ENCODE data around the gene SIPA1. TPM values are rescaled to one million over a fixed set of nuclear protein-coding genes. Genes with fewer than 3 reads are reported as not detected.

The SIPA1 gene
- total RNA-seq, 2 experiments from 2014 or later, result 172 to 180 TPM

DNA sequence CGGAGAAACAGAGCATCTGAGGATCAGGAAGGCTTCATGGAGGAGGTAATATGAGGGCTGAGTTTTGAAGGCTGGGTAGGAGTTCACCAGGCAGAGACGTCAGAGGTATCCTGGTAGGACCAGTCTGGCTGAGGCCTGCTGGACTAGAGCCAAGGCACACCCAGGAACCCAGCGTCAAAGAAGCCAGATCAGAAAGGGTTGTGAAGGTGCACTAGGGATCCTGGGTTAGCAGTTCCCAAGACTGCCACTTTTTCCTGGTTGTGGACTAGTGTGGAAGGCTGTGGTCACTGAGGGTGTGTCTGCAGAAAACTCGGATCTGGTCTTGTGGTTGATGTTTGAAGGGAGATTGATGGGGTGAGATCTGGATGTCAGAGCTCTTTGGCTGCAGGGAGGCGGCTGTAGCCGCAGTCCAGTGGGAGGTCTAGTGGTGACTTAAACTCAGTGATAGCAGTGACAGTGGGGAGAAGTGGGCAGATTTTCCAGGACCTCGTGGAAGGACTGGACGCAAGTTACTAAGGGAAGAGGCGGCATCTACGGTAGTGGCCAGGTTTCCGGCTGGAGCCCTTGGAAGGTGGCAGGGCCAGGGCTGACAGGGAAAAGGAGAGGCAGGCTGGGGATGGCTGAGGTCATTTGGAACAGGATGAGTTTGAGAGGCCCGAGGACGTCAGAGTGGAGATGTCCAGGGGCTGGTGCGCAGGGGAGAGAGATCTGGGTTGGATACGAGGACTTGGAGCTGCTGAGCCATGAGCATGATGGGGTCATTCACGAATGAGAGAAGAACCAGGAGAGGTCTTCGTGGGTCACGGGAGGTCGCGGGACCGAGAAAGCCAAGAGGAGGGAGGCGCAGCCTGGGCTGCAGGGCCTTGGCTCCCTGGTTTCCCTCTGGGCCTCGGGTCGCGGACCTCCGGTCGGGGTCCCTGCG is 13.9 kb downstream of the SIPA1 start:
- DNase-seq (no peak), ATAC-seq (no peak)
- CTCF ChIA-PET, result interaction anchor here (1.6 to 2.6 kb wide), 4 partner anchors 12 to 58 kb away, joined by 8 to 11 read pairs (median 10); partner anchors contain the start of gene RELA
- Mint-ChIP-seq H3K4me1 (ENCODE audit: low read depth) (peaks cover 43% of the 10 kb centered on the region), H3K36me3 (ENCODE audit: low read depth) (peaks cover 24% of the 10 kb centered on the region), H3K27ac (peak overlapping the region; percentile 57), H3K27me3 (no peaks in the 10 kb centered on the region), H3K4me3 (peak overlapping the region; percentile 80), H3K9me3 (no peaks in the 10 kb centered on the region)
- intact Hi-C loops (cut with micrococcal nuclease), result no loop called here
- TF ChIP-seq, protein P1, sequence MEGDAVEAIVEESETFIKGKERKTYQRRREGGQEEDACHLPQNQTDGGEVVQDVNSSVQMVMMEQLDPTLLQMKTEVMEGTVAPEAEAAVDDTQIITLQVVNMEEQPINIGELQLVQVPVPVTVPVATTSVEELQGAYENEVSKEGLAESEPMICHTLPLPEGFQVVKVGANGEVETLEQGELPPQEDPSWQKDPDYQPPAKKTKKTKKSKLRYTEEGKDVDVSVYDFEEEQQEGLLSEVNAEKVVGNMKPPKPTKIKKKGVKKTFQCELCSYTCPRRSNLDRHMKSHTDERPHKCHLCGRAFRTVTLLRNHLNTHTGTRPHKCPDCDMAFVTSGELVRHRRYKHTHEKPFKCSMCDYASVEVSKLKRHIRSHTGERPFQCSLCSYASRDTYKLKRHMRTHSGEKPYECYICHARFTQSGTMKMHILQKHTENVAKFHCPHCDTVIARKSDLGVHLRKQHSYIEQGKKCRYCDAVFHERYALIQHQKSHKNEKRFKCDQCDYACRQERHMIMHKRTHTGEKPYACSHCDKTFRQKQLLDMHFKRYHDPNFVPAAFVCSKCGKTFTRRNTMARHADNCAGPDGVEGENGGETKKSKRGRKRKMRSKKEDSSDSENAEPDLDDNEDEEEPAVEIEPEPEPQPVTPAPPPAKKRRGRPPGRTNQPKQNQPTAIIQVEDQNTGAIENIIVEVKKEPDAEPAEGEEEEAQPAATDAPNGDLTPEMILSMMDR (IDR thresholded peaks at IDR 0.05), result no peak
- POLR2A ChIA-PET, result interaction anchor here (0.6 to 23.0 kb wide), 6 partner anchors 7 to 228 kb away, joined by 3 to 320 read pairs (median 4); partner anchors contain the start of genes RELA, SIPA1 and ZNRD2

DNA sequence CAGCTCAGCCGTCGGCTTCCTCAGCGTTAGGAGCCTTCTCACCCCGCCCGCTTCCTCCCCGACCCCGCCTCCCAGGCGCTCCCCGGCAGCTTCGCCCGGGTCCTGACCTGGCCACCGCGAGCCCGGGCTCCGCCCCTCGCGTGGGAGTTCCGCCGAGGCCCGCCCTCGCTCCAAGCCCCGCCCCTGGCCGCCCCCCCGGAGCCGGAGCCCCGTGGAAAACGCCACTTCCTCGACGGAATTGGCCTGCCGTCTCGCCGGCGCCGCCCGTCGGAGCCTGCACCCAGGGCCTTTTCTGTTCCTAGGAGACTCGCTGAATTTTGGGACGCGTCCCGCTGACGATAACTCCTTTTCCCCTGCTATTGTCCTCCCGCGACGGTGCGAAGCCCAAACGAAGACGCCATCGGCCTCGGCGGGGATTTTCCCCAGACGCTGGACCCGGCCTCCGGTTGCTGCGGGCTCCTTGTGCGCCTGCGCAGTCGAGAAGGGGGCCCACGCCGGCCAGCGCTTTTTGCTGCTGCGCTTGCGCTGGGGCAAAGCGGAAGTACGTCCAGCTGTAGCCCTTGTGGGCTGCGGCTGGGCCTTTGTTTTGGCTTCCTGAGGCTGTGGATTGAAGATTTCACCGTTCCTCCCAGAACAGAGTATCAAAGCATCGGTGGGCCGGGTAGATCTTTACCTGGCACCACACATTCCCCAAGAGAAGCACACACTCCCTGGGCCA is 14.8 kb downstream of the SIPA1 start:
- no peaks in the 10 kb centered on the region for H3K9me3 Mint-ChIP-seq
- peaks cover 50% of the 10 kb centered on the region for H3K4me1 Mint-ChIP-seq (ENCODE audit: low read depth)
- CTCF ChIA-PET, result interaction anchor here (0.8 to 2.6 kb wide), 8 partner anchors 9 to 65 kb away, joined by 3 to 11 read pairs (median 7); partner anchors contain the start of genes RELA and SIPA1
- TF ChIP-seq, protein P1 (IDR thresholded peaks at IDR 0.05), result no peak
- intact Hi-C loops (cut with micrococcal nuclease), result no loop called here
- peaks cover 31% of the 10 kb centered on the region for H3K36me3 Mint-ChIP-seq (ENCODE audit: low read depth)
- no peaks in the 10 kb centered on the region for H3K27me3 Mint-ChIP-seq
- peak overlapping the region; percentile 93 for H3K27ac Mint-ChIP-seq
- H3K4me3 Mint-ChIP-seq, result peak overlapping the region; percentile 80
- DNase-seq, result peak; percentile 97
- POLR2A ChIA-PET, result interaction anchor here (0.6 to 23.0 kb wide), 8 partner anchors 6 to 228 kb away, joined by 3 to 320 read pairs (median 4); partner anchors contain the start of genes RELA, SIPA1 and ZNRD2
- ATAC-seq, result peak; percentile 90

DNA sequence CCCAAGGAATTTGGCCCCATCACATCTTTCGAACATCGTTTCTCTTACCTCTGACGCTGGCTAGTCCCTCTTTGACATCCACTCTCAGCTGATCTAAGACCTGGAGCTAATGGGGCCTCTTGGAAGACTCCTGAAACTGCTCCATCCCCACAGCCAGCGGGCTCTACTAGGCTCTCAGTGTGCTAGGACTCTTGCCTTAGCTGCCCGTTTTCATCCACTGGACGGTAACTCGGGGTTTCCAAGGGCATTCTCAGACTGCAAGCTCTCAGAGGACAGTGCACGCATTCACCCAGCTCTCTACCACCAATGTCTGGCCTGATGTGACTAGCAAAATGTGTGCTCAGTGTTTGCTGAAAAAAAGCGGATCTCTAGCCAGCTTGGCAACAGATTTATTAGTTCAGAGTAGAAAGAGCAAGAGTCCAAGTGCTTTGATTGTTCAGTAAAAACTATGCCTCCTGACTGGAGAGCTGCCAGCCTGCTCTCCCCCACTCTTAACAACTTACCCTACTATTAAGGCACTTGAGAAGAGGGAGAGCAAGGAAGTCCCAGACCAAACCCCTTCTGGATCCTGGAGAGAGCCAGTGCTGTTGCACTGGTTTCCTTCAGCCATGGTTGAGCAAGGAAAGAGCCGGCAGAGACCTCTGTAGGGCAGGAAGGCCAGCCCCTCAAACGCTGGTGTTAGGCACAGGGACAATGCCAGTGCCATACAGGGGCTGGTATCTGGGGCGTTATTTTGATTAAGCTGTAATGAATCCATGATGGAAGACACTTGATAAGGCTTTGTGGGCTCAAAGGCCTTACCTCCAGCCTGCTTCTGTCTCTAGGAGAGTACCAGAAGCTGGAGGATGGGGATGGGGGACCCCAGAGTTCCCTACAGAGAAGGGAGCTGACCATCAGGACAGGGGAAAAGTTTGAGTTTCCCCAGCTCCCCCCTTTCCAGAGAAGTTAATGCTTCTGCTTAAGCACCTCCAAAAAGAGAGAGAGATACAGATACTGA is 15.6 kb downstream of the SIPA1 start:
- DNase-seq (no peak), ATAC-seq (no peak)
- ChIA-PET CTCF (interaction anchor here (0.8 to 2.6 kb wide), 10 partner anchors 8 to 127 kb away, joined by 3 to 11 read pairs (median 6); partner anchors contain the start of genes RELA and SIPA1), POLR2A (interaction anchor here (0.7 to 23.0 kb wide), 7 partner anchors 5 to 227 kb away, joined by 3 to 320 read pairs (median 4); partner anchors contain the start of genes RELA and SIPA1)
- Mint-ChIP-seq H3K36me3 (ENCODE audit: low read depth) (peaks cover 30% of the 10 kb centered on the region), H3K9me3 (no peaks in the 10 kb centered on the region), H3K27me3 (no peaks in the 10 kb centered on the region), H3K27ac (peak overlapping the region; percentile 93), H3K4me1 (ENCODE audit: low read depth) (peaks cover 50% of the 10 kb centered on the region), H3K4me3 (peak overlapping the region; percentile 80)
- intact Hi-C loops (cut with micrococcal nuclease), result no loop called here
- TF ChIP-seq, protein P1 (IDR thresholded peaks at IDR 0.05), result no peak

All from activated CD8-positive, alpha-beta T cell treated with anti-CD3 and anti-CD28 coated beads for 36 hours (primary cell).